BE2C (cell line): ENCODE results near the gene TUFM.
"Not testable (repeated sequence)": the region's sequence is repeated elsewhere in the genome, so short reads cannot be mapped to it uniquely, and the experiment has no call there.

ENCODE experiments used
- DNase-seq: peaks from one replicate; pipeline ENCODE4 v3.0.0-alpha.2; 2020
- H3K27me3 ChIP-seq: fragments of 250-450 bp; sonication (Bioruptor Pico); 2 replicates; pipeline ENCODE4 v1.5.1; 2020; ENCODE audit warnings: mild to moderate bottlenecking
- H3K36me3 ChIP-seq: fragments of 250-450 bp; sonication (Bioruptor Pico); 2 replicates; pipeline ENCODE4 v1.5.1; 2020; ENCODE audit warnings: mild to moderate bottlenecking
- H3K4me1 ChIP-seq: fragments of 250-450 bp; sonication (Bioruptor Pico); 2 replicates; pipeline ENCODE4 v1.5.1; 2020
- H3K4me3 ChIP-seq: 2 replicates; pipeline ENCODE4 v1.5.1; 2011; ENCODE audit warnings: low read depth, low read length
- H3K9me3 ChIP-seq: fragments of 250-450 bp; sonication (Bioruptor Pico); 2 replicates; pipeline ENCODE4 v1.5.1; 2020
- CTCF ChIP-seq: IDR thresholded peaks from 2 replicates; pipeline ENCODE4 v1.5.1; 2012; ENCODE audit warnings: mild to moderate bottlenecking, low read depth, low read length

The TUFM gene

DNA sequence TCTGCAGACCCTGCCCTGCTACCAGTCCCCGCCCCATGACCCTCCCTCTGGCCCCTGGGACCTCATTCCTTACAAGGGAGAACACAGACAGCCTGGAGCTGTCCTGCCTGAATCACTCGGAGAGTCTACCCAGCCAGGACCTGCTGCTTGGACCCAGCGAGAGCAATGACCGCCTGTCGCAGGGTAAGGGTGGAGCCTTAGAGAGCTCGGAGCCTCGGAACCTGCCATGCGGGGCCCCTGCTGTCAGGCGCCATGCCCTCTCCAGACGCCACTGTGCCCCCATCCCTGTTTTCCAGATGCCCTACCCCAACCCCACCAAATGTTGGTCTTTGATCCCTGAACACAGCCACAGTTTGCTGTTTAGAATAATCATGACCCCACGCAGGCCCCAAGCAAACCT is 23.1 kb upstream of the TUFM start:
- DNase-seq = no peak
- Histone ChIP-seq H3K27me3 (no peaks in the 10 kb centered on the region), H3K4me3 (no peak overlapping the region), H3K9me3 (no peaks in the 10 kb centered on the region), H3K4me1 (no peaks in the 10 kb centered on the region), H3K36me3 (peaks cover 45% of the 10 kb centered on the region)
- no peak for TF ChIP-seq CTCF

- H3K36me3 ChIP-seq = peaks cover 36% of the 10 kb centered on the region
- not testable (repeated sequence) for DNase-seq
Measured at GRCh38 chr16:28867646-28868045, 21.5 kb upstream of the TUFM start.

GRCh38 chr16:28867241-28867640 is 21.1 kb upstream of the TUFM start:
- H3K27me3 ChIP-seq = no peaks in the 10 kb centered on the region
- H3K9me3 ChIP-seq = no peaks in the 10 kb centered on the region
- no peaks in the 10 kb centered on the region for H3K4me1 ChIP-seq
- DNase-seq = no peak
- TF ChIP-seq CTCF = no peak
- no peak overlapping the region for H3K4me3 ChIP-seq
- H3K36me3 ChIP-seq = peaks cover 36% of the 10 kb centered on the region

More at GRCh38 chr16:28867646-28868045, 21.5 kb upstream of the TUFM start:
- not testable (repeated sequence) for H3K4me1 ChIP-seq, H3K27me3 ChIP-seq, H3K9me3 ChIP-seq, H3K4me3 ChIP-seq

- H3K27me3 ChIP-seq = no peaks in the 10 kb centered on the region
- no peak for DNase-seq
- no peaks in the 10 kb centered on the region for H3K4me1 ChIP-seq
- H3K9me3 ChIP-seq = no peaks in the 10 kb centered on the region
- TF ChIP-seq CTCF = no peak
- H3K4me3 ChIP-seq = no peak overlapping the region
- peaks cover 33% of the 10 kb centered on the region for H3K36me3 ChIP-seq
Measured at GRCh38 chr16:28866454-28866804, 20.3 kb upstream of the TUFM start.

- H3K4me1 ChIP-seq = no peaks in the 10 kb centered on the region
- no peaks in the 10 kb centered on the region for H3K27me3 ChIP-seq
- H3K36me3 ChIP-seq = peaks cover 31% of the 10 kb centered on the region
- no peaks in the 10 kb centered on the region for H3K9me3 ChIP-seq
- no peak overlapping the region for H3K4me3 ChIP-seq
- DNase-seq = no peak
- TF ChIP-seq CTCF = no peak
Measured at GRCh38 chr16:28865722-28866453, 19.7 kb upstream of the TUFM start.

DNA sequence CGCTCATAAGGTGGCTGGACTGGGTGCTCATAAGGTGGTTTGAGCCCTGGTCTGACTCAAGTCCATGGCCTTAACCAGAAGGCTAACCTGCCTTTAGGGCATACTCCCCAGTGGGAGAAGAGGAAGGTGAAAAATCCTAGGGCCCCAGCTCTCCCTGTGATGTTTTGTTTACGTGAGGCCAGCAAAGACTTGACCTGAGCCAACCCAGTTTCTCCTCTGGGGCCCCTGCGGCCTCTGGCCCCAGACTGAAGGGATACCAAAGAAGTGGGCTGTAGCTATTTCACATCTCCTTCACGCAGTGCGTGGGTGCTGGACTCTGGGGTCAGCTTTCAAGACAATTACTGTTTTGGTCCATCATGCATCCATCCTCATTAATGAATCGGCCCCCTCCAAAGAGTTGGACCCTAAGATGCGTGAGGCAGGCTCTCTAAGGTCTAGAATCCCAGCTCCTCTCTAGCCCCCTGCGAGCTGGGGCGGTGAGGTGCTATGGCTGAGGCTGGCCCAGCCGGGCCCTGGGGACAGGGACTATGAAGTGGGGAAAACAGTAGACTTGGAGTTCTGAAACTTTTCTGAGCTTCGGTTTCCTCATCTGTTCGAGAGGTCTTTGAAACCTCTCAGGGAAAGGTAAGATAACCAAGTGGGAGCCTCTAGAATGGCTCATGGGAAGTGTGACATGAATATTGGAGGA is 19.0 kb upstream of the TUFM start:
- H3K4me3 ChIP-seq = peak overlapping the region; percentile 96
- no peaks in the 10 kb centered on the region for H3K9me3 ChIP-seq
- no peak for DNase-seq
- no peaks in the 10 kb centered on the region for H3K27me3 ChIP-seq
- no peaks in the 10 kb centered on the region for H3K4me1 ChIP-seq
- peaks cover 27% of the 10 kb centered on the region for H3K36me3 ChIP-seq
- no peak for TF ChIP-seq CTCF
